Measurements from ENCODE around the gene UTP15. TPM values are rescaled to one million over a fixed set of nuclear protein-coding genes. Genes with fewer than 3 reads are reported as not detected.

Gene UTP15
- total and polyA plus RNA-seq, 11 donors: 2.3 to 12.5 (median 8.6) TPM

DNA sequence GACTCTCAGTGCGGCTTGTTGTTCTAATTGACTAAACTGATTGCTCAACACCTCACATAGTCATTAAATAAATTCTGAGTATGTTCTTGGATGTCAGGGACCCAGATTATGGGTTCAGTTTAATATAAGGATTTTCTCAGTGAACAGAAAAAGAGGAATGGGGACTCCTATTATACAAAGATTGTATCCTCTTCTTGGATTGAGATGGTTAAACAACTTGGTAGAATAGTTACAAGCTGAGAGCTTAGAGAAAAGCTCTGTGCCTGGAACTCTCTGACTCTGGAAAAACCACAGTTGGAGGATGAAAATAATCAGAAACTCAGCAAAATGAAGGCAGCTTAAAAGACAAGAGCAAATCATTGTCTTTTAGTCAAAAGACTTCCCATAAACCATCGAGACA is 30.6 kb upstream of the UTP15 start:
- intact Hi-C loops (cut with DNase I): loop anchor here in 5 of 10 donors (5.0 to 10.0 kb wide), 2 partner anchors 450 to 453 kb away; no protein-coding TSS in a partner anchor
- no peak overlapping the region for H3K4me3 ChIP-seq
- H3K4me1 ChIP-seq: no peaks in the 10 kb centered on the region
- no peak overlapping the region for H3K27ac ChIP-seq
- H3K9me3 ChIP-seq: no peaks in the 10 kb centered on the region
- peaks cover 0 to 12% (median 0%) of the 10 kb centered on the region in 9 donors for H3K27me3 ChIP-seq
- no peak for DNase-seq
- TF ChIP-seq, protein P1, sequence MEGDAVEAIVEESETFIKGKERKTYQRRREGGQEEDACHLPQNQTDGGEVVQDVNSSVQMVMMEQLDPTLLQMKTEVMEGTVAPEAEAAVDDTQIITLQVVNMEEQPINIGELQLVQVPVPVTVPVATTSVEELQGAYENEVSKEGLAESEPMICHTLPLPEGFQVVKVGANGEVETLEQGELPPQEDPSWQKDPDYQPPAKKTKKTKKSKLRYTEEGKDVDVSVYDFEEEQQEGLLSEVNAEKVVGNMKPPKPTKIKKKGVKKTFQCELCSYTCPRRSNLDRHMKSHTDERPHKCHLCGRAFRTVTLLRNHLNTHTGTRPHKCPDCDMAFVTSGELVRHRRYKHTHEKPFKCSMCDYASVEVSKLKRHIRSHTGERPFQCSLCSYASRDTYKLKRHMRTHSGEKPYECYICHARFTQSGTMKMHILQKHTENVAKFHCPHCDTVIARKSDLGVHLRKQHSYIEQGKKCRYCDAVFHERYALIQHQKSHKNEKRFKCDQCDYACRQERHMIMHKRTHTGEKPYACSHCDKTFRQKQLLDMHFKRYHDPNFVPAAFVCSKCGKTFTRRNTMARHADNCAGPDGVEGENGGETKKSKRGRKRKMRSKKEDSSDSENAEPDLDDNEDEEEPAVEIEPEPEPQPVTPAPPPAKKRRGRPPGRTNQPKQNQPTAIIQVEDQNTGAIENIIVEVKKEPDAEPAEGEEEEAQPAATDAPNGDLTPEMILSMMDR (IDR thresholded peaks at IDR 0.05): no peak
- no peak for TF ChIP-seq POLR2A (IDR thresholded peaks at IDR 0.05)
- 84 to 90% (median 86%) methylated on average over 2 of the region's 2 CpGs for WGBS, 4 donors
- ATAC-seq: no peak
- H3K36me3 ChIP-seq: no peaks in the 10 kb centered on the region

DNA sequence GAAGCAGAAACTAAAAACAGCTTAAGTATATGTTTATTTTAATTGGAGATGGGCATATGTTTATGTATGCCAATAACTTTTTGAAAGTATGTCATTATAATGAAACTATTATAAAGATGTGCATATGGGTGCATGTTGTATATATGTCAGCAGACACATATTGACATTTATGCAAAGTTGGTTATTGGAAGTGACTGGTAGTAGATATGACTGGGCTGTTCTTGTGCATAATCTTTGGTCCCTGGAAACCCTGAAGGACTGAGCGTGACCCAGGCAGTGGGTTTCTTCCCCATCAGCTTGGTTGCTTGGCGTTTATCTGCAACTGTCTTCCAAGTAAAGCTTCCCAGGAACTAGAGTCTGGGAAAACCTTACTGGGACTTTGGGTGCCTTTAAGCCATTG is 25.8 kb upstream of the UTP15 start:
- DNase-seq: no peak
- no peak for ATAC-seq
- Histone ChIP-seq H3K27ac (no peak overlapping the region), H3K4me1 (peaks cover 0 to 4% (median 0%) of the 10 kb centered on the region in 12 donors), H3K36me3 (no peaks in the 10 kb centered on the region), H3K27me3 (peaks cover 0 to 1% (median 0%) of the 10 kb centered on the region in 9 donors), H3K4me3 (no peak overlapping the region), H3K9me3 (no peaks in the 10 kb centered on the region)
- WGBS, 4 donors: 69 to 77% (median 70%) methylated on average over 2 of the region's 2 CpGs
- no peak for TF ChIP-seq POLR2A (IDR thresholded peaks at IDR 0.05)
- TF ChIP-seq, protein P1 (IDR thresholded peaks at IDR 0.05): no peak
- intact Hi-C loops (cut with DNase I): loop anchor here in 5 of 10 donors (5.0 to 10.0 kb wide), 2 partner anchors 455 to 457 kb away; no protein-coding TSS in a partner anchor

DNA sequence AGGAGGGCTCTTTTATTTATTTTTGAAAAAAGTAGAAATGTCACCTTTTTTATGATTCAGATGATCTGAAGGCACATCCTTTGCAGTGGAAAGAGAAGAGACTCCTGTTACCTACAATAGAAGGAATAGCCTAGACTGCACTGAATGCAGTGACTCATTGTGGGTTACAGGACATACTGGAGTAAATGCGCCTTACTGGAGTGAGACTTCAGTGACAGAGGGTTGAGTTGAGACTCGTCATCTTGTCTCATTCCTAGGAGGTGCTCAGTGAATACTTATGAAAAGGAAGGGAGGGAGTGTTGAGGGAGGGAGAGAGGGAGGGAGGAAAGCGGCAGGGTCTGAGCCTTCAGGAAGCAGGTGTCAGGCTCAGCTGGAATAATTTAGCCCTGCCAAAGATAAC is 25.4 kb upstream of the UTP15 start:
- DNase-seq (no peak), ATAC-seq (no peak)
- H3K27me3 ChIP-seq: no peaks in the 10 kb centered on the region
- H3K4me3 ChIP-seq: no peak overlapping the region
- H3K9me3 ChIP-seq: no peaks in the 10 kb centered on the region
- TF ChIP-seq POLR2A (IDR thresholded peaks at IDR 0.05): no peak
- TF ChIP-seq, protein P1 (IDR thresholded peaks at IDR 0.05): no peak
- H3K27ac ChIP-seq: no peak overlapping the region
- intact Hi-C loops (cut with DNase I): no loop called here
- H3K4me1 ChIP-seq: peaks cover 0 to 8% (median 0%) of the 10 kb centered on the region in 12 donors
- 49 to 58% (median 55%) methylated on average over 3 of the region's 3 CpGs for WGBS, 4 donors
- no peaks in the 10 kb centered on the region for H3K36me3 ChIP-seq

- no peak overlapping the region for H3K4me3 ChIP-seq
- TF ChIP-seq POLR2A (IDR thresholded peaks at IDR 0.05): no peak
- TF ChIP-seq, protein P1 (IDR thresholded peaks at IDR 0.05): no peak
- WGBS, 4 donors: 62 to 69% (median 63%) methylated on average over 4 of the region's 4 CpGs
- no peaks in the 10 kb centered on the region for H3K27me3 ChIP-seq
- no peak overlapping the region for H3K27ac ChIP-seq
- ATAC-seq: no peak
- no peaks in the 10 kb centered on the region for H3K36me3 ChIP-seq
- H3K4me1 ChIP-seq: peaks cover 0 to 8% (median 0%) of the 10 kb centered on the region in 12 donors
- DNase-seq: no peak
- no peaks in the 10 kb centered on the region for H3K9me3 ChIP-seq
- intact Hi-C loops (cut with DNase I): no loop called here
Observed at GRCh38 chr5:73542020-73542419, 23.5 kb upstream of the UTP15 start.

Measured in heart left ventricle (tissue), 16 donors.